CD4-positive, alpha-beta T cell treated with Interleukin-17A for 1 hour (primary cell): ENCODE measurements around the gene SLC35G2.
"Not testable (repeated sequence)": the region's sequence is repeated elsewhere in the genome, so short reads cannot be mapped to it uniquely, and the experiment has no call there.

Experiments
- DNase-seq: peaks from one replicate; pipeline ENCODE4 v3.0.0-alpha.2; 2020

Gene SLC35G2

GRCh38 chr3:136891934-136892855 lies 73.3 kb downstream of the SLC35G2 start:
- no peak for DNase-seq

DNA sequence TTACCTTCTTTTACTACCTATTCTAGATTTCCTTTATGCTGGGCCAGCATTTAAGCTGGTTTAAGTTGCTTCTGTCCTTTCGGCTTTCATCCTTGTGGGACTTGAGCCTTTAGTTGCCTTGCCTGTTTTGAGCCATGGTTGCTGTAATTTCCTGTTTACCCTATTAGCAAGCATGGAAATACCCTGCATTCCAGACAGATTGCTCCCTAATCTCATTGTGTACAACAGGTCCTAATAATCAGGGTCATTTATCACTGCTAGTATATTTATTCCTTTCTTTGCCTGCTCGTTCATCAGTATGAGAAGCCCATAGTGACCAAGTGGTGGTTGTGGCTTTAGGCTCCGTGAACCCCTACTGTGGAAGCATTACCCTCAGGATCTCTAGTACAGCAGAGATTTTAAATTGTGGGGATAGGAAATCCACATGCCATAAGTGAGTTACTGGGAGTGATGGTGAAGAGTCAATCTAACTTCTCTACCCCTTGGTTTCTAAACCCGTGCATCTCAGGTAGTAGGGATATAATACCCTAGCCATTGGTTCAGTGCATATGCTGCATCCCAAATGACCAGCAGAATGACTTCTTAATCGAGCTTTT lies 75.0 kb downstream of the SLC35G2 start:
- DNase-seq: no peak

- DNase-seq: not testable (repeated sequence)
Observed at GRCh38 chr3:136897171-136897570, 78.2 kb downstream of the SLC35G2 start.

- DNase-seq: no peak
Observed at GRCh38 chr3:136898549-136898948, 79.6 kb downstream of the SLC35G2 start.

DNA sequence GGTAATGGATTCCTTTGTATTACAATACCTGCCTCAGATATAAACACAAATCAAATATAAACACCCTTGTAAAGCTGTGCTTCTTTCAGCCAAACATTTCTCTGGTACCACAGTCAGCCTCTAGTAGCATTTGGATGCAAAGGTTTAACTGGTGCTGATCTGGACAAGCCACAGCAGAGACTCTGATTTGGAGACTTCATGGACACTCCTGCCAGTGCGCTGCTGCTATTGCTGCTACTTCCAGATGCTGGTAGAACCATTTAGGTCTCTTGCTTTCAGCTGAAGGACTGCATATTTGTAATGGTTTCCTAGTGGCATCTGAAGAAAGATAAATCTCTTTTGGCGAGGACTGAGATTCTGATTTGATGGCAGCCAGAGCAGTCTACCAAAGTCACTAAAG lies 80.0 kb downstream of the SLC35G2 start:
- no peak for DNase-seq

DNA sequence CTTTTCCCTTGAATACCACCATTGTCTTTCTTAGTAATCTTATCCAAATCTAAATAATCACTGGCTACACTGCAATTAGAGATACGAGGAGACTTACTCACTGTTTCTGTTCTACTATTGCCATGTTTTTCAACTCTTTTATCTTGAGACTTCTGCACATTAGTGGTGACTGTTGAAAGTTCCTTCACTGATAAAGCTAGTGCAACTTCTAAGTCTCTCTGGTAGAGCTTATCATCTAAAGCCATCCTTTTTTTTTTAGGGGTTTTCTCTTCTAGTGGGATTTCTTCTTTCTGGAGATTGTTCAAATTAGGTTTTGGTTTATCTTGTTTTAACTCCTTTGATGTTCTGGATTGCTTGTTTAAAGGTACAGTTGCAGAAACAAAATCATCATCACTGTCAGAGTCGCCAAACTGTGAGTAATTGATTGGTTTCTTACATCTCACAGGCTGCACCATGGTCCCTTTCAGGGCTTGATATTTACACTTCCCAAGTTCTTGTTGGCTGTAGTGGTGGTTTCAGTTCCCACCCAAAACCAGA lies 80.8 kb downstream of the SLC35G2 start:
- DNase-seq: no peak

DNA sequence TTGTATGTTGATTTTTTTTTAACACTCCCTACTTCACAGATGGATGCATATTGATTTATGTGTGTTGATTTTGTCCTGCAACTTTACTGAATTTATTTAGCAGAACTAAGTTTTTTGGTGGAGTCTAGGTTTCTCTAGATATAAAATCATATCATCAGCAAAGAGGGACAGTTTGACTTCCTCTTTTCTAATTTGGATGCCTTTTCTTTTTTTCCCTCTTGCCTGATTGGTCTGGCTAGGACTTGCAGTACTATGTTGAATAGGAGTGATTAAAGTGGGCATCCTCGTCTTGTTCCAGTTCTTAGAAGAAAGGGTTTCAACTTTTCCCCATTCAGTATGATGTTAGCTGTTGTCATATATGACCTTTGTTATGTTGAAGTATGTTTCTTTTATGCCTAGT lies 81.8 kb downstream of the SLC35G2 start:
- not testable (repeated sequence) for DNase-seq

DNA sequence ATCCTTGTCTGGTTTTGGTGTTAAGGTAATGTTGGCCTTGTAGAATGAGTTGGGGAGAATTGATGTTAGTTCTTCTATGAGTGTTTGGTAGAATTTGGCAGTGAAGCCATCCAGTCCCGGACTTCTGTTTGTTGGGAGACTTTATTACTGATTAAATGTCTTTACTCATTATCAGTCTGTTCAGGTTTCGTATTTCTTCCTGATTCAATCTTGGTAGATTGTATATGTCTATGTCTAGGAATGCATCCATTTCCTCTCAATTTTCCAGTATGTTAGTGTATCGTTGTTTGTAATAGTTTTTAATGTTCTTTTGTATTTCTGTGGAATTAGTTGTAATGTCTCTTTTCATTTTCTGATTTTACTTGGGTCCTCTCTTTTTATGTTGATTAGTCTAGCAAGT lies 82.5 kb downstream of the SLC35G2 start:
- no peak for DNase-seq

DNA sequence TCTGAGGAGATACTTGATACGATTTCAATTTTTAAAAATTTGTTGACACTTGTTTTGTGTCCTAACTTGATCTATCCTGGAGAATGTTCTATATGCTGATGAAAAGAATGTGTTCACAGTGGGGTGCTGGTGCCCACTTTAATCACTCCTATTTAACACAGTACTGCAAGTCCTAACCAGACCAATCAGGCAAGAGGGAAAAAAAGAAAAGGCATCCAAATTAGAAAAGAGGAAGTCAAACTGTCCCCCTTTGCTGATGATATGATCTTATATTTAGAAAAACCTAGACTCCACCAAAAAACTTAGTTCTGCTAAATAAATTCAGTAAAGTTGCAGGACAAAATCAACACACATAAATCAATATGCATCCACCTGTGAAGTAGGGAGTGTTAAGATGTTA lies 83.6 kb downstream of the SLC35G2 start:
- DNase-seq: not testable (repeated sequence)

- DNase-seq: no peak
Observed at GRCh38 chr3:136903899-136904298, 85.0 kb downstream of the SLC35G2 start.

DNA sequence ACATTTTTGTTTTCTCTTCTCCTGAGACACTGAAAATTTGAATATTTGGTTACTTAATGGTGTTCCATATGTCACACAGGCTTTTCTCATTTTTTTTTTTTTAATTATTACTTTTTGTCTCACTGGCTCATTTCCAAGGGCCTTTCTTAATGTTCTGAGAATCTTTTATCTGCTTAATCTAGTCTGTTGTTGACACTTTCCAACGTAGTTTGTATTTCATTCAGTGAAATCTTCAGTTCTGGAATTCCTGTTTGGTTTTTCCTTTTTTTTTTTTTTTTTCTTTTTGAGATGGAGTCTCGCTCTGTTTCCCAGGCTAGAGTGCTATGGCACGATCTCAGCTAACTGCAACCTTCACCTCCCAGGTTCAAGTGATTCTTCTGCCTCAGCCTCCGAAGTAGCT lies 85.8 kb downstream of the SLC35G2 start:
- DNase-seq: no peak
